ENCODE results near the gene PAXX. TPM values are rescaled to one million over a fixed set of nuclear protein-coding genes. Genes with fewer than 3 reads are reported as not detected.

PAXX gene, protein sequence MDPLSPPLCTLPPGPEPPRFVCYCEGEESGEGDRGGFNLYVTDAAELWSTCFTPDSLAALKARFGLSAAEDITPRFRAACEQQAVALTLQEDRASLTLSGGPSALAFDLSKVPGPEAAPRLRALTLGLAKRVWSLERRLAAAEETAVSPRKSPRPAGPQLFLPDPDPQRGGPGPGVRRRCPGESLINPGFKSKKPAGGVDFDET
- 64.3 TPM for polyA plus RNA-seq

DNA sequence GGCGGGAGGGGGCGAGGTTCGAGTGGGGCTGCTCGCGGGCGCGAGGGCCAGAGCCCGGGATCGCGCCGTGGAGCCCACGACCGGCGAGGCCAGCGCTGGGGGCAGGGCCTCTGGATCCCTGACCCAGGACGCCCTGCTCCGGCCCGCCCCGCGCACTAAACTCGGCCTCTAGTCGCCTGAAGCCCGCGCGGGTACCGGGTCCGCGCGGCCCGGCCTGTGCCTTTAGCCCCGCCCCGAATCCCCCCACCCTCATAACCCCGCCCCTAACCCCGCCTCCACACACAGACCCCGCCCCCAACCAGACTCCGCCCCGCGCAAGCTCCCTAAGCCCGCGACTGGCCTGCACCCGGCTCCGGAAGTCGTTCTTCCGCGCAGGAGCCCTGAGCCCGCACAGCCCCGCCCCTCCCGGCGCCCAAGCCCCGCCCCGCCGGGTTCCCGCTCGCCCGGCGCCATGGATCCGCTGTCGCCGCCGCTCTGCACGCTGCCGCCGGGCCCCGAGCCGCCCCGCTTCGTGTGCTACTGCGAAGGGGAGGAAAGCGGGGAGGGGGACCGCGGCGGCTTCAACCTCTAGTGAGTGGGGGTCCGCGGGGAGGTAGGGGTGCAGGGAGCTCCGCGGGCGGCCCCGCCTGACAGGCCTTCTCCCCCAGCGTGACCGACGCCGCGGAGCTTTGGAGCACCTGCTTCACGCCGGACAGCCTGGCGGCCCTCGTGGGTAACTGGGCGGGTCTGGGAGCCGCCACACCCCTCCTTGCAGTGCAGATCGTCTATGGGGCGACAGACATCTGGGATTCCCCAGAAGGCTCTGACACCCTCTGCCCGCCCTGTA is at the start of gene PAXX:
TSS of gene PAXX (plus strand) at position 430 of the 826 bp plus-strand sequence. CDS start at position 452, 22 bp downstream.
- no peaks in the 10 kb centered on the region for H3K9me3 Mint-ChIP-seq
- no peaks in the 10 kb centered on the region for H3K36me3 Mint-ChIP-seq
- H3K27me3 Mint-ChIP-seq, result peaks cover 8% of the 10 kb centered on the region
- H3K4me3 Mint-ChIP-seq, result peak within 1 kb of the TSS; percentile 86 to 95 (median 89)
- peaks cover 8 to 11% (median 9%) of the 10 kb centered on the region in 3 donors for H3K4me1 Mint-ChIP-seq
- H3K27ac Mint-ChIP-seq, result peak within 1 kb of the TSS; percentile 87 to 95 (median 90)

DNA sequence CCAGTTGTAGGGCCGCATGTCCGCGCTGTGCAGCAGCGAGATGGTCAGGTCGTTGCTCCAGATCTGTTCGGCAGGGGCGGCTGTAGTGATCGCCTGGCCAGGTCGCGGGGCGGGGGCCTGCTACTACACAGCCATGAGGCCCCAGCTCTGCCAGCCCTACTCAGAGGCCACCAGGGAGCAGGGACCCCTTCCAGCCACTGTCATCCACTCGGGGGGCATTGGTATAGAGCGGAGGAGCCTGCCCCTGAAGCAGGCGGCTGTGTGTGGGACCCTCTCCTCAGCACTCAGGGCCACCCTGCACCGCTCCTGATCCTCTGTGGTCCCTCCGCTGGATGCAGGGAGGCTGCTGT is 49.4 kb upstream of the PAXX start:
- no peaks in the 10 kb centered on the region for H3K27me3 Mint-ChIP-seq
- peak overlapping the region in 1 of 4 donors; percentile 23 for H3K4me3 Mint-ChIP-seq
- peaks cover 0 to 6% (median 4%) of the 10 kb centered on the region in 3 donors for H3K4me1 Mint-ChIP-seq
- H3K27ac Mint-ChIP-seq, result peak overlapping the region in 2 of 3 donors; percentile 28 to 59
- H3K36me3 Mint-ChIP-seq, result peaks cover 3% of the 10 kb centered on the region
- H3K9me3 Mint-ChIP-seq, result no peaks in the 10 kb centered on the region

DNA sequence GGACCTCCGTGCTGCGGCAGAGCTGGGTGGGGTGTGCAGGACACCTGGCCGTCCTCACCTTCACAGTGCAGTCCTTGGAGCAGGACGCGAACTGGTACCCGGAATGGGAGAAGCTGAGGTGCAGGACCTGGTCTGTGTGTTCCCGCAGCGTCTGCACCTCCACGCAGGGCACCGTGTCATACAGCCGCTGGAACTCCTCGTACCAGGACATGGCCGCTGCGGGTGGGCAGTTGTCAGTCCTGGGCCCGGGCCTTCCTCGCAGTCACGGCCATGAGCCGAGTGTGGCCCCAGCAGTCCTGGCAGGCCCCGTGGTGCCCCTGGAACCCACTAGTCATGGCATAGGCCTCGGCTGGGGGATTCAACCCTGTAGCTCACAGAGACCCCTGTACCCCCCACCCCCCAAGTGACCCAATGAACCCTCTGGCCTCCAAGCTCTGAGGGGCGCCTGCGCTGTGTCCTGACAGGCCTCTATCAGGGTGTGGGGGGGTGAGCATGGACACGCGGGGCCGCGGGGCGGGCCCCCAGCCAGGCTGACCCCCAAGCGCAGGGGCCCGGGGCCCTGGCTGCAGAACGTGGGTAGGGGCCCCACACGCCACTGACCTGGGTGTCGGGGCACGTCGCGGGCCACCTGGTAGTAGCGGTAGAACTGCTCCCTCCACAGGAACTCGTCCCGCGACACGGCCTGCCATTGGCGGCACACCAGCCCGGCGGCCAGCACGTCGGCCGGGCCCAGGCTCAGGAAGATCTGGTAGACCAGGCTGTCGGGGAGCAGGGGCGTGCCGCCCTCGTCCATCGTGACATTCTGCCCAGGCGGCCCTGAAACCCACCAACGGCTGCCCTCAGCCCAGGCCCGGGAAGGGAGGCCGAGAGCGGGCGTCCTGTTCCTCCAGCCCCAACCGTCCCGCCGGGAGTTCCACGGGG is 48.7 kb upstream of the PAXX start:
- Mint-ChIP-seq H3K27ac (peak overlapping the region in 1 of 3 donors; percentile 78), H3K36me3 (peaks cover 3% of the 10 kb centered on the region), H3K27me3 (no peaks in the 10 kb centered on the region), H3K4me1 (peaks cover 0 to 10% (median 4%) of the 10 kb centered on the region in 3 donors), H3K9me3 (no peaks in the 10 kb centered on the region), H3K4me3 (peak overlapping the region; percentile 64 to 87 (median 82))

DNA sequence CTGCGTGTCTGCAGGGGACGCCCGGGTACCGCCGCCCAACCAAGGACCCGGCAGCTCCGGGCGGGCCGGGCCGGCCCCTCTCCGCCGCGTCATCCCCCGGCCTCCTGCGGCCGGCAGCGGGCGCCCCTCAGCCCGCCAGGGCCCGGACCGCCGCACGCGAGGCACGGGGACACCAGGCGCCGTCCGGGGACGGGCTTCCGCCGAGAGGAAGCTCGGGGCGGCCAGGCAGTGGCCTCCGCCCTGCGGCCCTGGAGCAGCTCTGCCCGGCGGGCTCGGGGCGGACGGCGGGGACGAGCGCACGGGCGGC is 48.1 kb upstream of the PAXX start:
- peak overlapping the region in 1 of 3 donors; percentile 78 for H3K27ac Mint-ChIP-seq
- peaks cover 1% of the 10 kb centered on the region for H3K36me3 Mint-ChIP-seq
- peak overlapping the region; percentile 64 to 87 (median 82) for H3K4me3 Mint-ChIP-seq
- H3K9me3 Mint-ChIP-seq, result no peaks in the 10 kb centered on the region
- peaks cover 0 to 8% (median 1%) of the 10 kb centered on the region in 3 donors for H3K4me1 Mint-ChIP-seq
- H3K27me3 Mint-ChIP-seq, result no peaks in the 10 kb centered on the region

DNA sequence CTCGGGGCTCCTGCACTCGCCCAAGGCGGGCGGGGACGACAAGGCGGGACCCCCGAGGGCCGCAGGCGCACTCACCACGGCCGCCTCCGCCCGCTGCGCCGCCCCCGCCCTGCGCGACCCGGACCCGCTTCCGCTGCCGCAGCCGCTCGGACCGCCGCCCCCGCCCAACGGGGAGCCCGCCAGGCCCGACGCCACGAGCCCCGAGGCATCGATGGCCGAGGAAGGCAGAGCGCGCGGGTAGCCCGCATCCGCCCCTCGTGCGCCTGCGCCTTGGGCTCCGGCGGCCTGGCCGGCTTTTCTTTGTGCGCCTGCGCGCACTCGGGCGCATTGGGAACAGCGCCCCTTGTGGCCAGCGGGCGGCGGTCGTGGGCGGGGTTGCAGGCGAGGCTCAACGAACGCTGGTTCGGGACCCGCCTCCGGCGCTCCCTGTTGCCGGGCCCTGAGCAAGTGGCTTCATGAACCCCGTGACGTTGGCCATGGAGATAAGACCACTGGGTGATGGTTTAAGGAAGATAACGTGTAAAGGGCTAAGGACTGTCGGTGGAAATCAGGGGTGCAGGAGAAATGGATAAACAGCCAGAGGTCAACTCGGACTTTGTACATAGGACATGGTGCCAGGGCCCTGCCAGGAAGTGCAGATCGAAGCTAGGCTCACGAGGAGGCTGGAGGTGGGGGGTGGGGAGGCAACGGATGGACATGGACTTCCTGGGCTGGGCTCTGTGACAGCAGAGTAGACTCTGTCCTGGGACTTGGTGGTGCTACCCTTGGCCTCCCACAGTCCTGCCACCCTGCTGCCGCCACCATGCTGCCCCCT is 47.5 kb upstream of the PAXX start, which contains the start of the genes C8G and FBXW5:
TSS of gene C8G (plus strand) at position 725 of the 814 bp plus-strand sequence. CDS start at position 803, 78 bp downstream.
TSS of gene FBXW5 (minus strand) at position 220 of the 814 bp plus-strand sequence. CDS start 655 bp downstream, outside the sequence.
- Mint-ChIP-seq H3K9me3 (no peaks in the 10 kb centered on the region), H3K27ac (peak within 1 kb of the TSS in 2 of 3 donors; percentile 87 to 90), H3K4me3 (peak within 1 kb of the TSS; percentile 76 to 87 (median 82)), H3K27me3 (no peaks in the 10 kb centered on the region), H3K36me3 (no peaks in the 10 kb centered on the region), H3K4me1 (peaks cover 0 to 8% (median 1%) of the 10 kb centered on the region in 3 donors)

DNA sequence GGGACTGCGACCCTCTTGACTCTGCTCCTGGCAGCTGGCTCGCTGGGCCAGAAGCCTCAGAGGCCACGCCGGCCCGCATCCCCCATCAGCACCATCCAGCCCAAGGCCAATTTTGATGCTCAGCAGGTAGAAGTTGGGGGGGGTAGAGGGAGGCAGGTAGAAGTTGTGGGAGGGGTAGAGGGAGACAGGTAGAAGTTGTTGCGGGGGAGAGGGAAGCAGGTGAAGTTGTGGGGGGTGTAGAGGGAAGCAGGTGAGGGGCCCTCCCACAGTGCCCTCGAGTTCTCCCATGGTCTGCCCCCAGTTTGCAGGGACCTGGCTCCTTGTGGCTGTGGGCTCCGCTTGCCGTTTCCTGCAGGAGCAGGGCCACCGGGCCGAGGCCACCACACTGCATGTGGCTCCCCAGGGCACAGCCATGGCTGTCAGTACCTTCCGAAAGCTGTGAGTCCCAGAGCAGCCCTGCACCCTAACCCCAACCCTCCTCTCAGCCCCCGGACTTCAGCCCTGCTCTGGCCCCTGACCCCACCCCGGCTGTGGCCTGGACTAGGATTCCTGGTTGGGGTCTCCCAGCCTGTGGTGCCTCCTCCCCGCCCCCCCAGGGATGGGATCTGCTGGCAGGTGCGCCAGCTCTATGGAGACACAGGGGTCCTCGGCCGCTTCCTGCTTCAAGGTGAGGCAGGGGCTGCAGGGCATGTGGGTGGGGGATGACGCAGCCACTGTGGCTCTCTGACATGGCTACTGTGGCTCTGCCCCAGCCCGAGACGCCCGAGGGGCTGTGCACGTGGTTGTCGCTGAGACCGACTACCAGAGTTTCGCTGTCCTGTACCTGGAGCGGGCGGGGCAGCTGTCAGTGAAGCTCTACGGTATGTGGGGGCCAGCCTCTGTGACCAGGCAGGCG is 46.6 kb upstream of the PAXX start:
- H3K9me3 Mint-ChIP-seq, result no peaks in the 10 kb centered on the region

DNA sequence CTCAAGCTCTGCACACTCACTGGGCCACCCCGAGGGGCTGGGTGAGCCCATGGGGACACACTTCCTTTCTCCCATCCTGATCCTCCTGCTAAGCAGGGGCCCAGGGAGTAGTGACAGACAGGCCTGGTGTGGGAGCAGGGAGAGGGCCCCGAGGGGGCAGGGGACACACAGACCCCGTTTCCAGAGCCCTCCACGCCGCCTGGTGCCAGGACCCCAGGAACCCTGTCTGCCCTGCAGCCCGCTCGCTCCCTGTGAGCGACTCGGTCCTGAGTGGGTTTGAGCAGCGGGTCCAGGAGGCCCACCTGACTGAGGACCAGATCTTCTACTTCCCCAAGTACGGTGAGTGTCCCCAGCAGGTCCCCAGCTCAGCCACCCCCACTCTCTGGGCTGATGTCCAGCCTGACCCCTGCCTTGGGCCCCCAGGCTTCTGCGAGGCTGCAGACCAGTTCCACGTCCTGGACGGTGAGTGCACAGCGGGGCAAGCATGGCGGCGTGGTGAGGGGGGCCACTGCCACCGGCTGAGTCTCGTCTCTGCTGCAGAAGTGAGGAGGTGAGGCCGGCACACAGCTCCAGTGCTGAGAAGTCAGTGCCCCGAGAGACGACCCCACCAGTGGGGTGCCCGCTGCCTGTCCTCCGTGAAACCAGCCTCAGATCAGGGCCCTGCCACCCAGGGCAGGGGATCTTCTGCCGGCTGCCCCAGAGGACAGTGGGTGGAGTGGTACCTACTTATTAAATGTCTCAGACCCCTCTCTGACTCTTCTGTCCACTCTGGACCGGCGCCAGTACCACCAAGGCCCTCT is 45.8 kb upstream of the PAXX start:
- H3K36me3 Mint-ChIP-seq, result no peaks in the 10 kb centered on the region
- peaks cover 0 to 8% (median 4%) of the 10 kb centered on the region in 3 donors for H3K4me1 Mint-ChIP-seq
- no peaks in the 10 kb centered on the region for H3K27me3 Mint-ChIP-seq
- H3K4me3 Mint-ChIP-seq, result peak overlapping the region in 2 of 4 donors; percentile 68 to 76
- peak overlapping the region in 1 of 3 donors; percentile 46 for H3K27ac Mint-ChIP-seq
- H3K9me3 Mint-ChIP-seq, result no peaks in the 10 kb centered on the region

More for the DNA sequence above, 46.6 kb upstream of the PAXX start:
- H3K27ac Mint-ChIP-seq, result peak overlapping the region in 2 of 3 donors; percentile 46 to 87
- H3K4me3 Mint-ChIP-seq, result peak overlapping the region in 1 of 4 donors; percentile 76
- no peaks in the 10 kb centered on the region for H3K36me3 Mint-ChIP-seq
- peaks cover 0 to 8% (median 4%) of the 10 kb centered on the region in 3 donors for H3K4me1 Mint-ChIP-seq
- H3K27me3 Mint-ChIP-seq, result no peaks in the 10 kb centered on the region

DNA sequence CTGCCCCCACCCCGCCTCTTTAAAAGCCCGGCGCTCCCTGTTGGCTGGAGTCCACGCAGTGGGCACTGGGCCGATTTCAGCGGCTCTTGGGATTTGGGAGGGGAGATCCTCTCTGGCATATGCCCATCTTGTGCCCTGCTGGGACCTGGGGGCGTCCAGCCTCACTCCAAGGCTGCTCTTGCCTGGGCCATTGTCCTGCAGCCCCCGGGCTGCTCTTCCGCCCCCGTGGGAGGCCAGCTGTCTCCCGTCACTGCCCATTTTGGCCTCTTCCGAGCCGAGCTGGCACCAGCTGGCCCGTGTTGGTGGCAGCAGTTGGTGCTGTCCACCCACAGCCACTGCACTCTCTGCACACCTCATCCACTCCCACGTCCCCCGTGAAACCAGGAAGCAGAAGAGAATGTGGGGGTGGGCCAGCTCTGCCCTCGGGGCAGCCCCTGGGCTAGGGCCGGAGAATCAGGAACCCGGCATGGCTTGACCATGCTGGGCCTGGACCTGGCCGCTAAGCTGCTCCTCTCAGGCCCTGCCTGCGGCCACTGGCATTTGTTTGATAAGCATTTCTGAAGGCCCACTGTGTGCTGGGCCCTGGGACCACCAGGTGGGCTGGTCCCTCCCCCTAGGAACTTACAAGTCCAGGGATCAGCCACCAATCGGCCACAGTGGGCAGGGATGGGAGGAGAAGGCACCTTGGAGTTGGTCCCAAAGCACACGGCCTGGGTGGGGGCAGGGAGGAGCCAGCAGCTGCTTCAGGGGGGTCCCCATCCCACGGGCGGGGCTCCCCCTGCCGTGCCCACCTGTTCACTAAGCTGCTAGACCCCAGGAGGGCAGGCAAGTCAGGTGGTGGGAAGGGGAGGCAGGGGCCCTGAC is 45.0 kb upstream of the PAXX start:
- H3K9me3 Mint-ChIP-seq, result no peaks in the 10 kb centered on the region
- no peak overlapping the region for H3K4me3 Mint-ChIP-seq
- no peak overlapping the region for H3K27ac Mint-ChIP-seq
- H3K36me3 Mint-ChIP-seq, result no peaks in the 10 kb centered on the region
- peaks cover 0 to 8% (median 4%) of the 10 kb centered on the region in 3 donors for H3K4me1 Mint-ChIP-seq
- H3K27me3 Mint-ChIP-seq, result no peaks in the 10 kb centered on the region

DNA sequence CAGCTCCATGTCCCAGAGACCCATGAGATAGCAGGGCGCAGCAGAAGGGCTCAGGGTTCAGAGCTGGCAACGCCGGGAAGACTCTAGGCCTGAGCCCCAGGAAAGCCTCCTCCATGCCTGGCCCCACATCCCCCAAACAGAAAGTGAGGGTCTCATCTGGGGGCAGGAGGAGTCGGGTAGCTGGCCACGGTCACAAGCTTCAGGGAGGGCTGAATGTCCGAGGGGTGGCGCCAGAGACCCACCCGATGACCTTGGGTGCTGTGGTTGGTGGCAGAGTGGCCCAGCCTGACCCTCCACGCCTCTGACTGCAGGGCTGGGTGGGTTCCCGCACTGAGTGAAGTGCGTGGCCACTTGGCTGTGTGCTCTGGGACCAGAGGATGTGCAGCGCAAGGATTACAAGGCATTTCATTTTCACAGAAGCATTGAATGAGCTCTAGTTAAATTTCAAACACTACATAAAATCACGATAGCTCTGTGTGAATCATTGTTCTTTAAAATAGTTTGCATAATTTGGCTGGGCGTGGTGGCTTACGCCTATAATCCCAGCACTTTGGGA is 44.2 kb upstream of the PAXX start:
- peaks cover 0 to 8% (median 4%) of the 10 kb centered on the region in 3 donors for H3K4me1 Mint-ChIP-seq
- no peaks in the 10 kb centered on the region for H3K36me3 Mint-ChIP-seq
- no peaks in the 10 kb centered on the region for H3K27me3 Mint-ChIP-seq
- H3K27ac Mint-ChIP-seq, result peak overlapping the region in 2 of 3 donors; percentile 64 to 70
- peak overlapping the region in 3 of 4 donors; percentile 22 to 75 (median 52) for H3K4me3 Mint-ChIP-seq
- no peaks in the 10 kb centered on the region for H3K9me3 Mint-ChIP-seq

DNA sequence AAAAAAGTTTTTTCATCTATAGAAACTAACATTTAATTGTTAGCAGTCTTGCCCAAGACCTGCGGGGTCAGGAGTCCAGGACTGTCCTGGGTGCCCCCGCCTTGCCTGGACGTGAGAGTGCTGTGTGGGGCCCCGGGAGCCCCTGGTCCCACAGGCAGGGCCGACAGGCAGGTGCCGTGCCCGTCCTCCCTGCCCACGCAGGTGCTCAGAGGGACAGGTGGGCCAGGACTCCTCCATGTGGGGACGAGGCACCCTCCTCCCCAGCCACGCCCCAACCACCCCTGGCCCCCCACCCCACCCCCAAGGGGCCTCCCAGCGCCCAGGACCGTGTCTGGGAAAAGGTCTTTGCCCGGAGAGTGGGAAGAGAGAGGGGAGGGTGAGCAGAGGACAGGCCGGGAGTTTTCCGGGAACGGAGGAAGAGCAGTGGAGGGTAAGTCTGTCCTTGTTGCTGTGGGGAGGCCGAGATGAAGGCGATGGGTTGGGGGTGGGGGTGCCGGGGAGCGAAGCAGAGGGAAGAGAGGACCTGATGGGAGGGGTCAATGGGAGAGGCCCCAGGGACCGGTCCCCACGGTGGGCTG is 42.9 kb upstream of the PAXX start:
- Mint-ChIP-seq H3K4me1 (peaks cover 0 to 8% (median 4%) of the 10 kb centered on the region in 3 donors), H3K9me3 (no peaks in the 10 kb centered on the region), H3K4me3 (peak overlapping the region; percentile 75 to 92 (median 85)), H3K27ac (peak overlapping the region; percentile 39 to 82 (median 77)), H3K27me3 (no peaks in the 10 kb centered on the region), H3K36me3 (no peaks in the 10 kb centered on the region)

Measured in IgD-negative memory B cell (primary cell).